T-helper 17 cell (primary cell): ENCODE measurements around the gene XRN1. TPM values are rescaled to one million over a fixed set of nuclear protein-coding genes. Genes with fewer than 3 reads are reported as not detected.

Source experiments
- ATAC-seq: fragments of 150-1000 bp; cut with Tn5 transposase; 2 replicates; pipeline ENCODE4 v1.10.0; 2021; ENCODE audit warnings: mild to moderate bottlenecking, moderate library complexity
- DNase-seq, 3 donors: peaks; one replicate each; pipeline versions ENCODE4 v3.0.0 to v3.0.0-alpha.2; 2020 to 2021
- H3K9me3 ChIP-seq: one replicate; pipeline ENCODE4 v1.7.0; 2013; ENCODE audit warnings: low read length, mild to moderate bottlenecking; ENCODE audit not compliant: control insufficient read depth, poor library complexity, severe bottlenecking
- H3K27ac Mint-ChIP-seq: one replicate; pipeline ENCODE4 v1.8.0; 2022; ENCODE audit warnings: mild to moderate bottlenecking, moderate library complexity, mixed read lengths
- H3K27me3 Mint-ChIP-seq: one replicate; pipeline ENCODE4 v1.8.0; 2022; ENCODE audit warnings: mixed read lengths
- H3K36me3 Mint-ChIP-seq: one replicate; pipeline ENCODE4 v1.8.0; 2022; ENCODE audit warnings: low read depth, mixed read lengths
- H3K4me1 Mint-ChIP-seq: one replicate; pipeline ENCODE4 v1.8.0; 2022; ENCODE audit warnings: mild to moderate bottlenecking, mixed read lengths
- H3K4me3 Mint-ChIP-seq: one replicate; pipeline ENCODE4 v1.8.0; 2022; ENCODE audit warnings: mild to moderate bottlenecking, moderate library complexity, mixed read lengths
- total RNA-seq, 4 donors: library from RNA in 2 of 4; stranded (reverse) in 2 of 4; gene quantifications; one replicate each; pipeline ENCODE4 v1.2.3 and lab custom pipeline; 2022 to 2026

XRN1 gene
- total RNA-seq, 2 donors from 2014 or later = 77.3 to 94.6 TPM

- no peaks in the 10 kb centered on the region for H3K9me3 ChIP-seq
- ATAC-seq (no peak), DNase-seq (no peak)
- Mint-ChIP-seq H3K27ac (no peak overlapping the region), H3K4me1 (peaks cover 2% of the 10 kb centered on the region), H3K27me3 (no peaks in the 10 kb centered on the region), H3K36me3 (peaks cover 6% of the 10 kb centered on the region), H3K4me3 (no peak overlapping the region)
Observed at GRCh38 chr3:142298626-142299025, 149.2 kb downstream of the XRN1 start.

GRCh38 chr3:142296507-142296906, 151.3 kb downstream of the XRN1 start:
- H3K4me3 Mint-ChIP-seq = no peak overlapping the region
- ATAC-seq = no peak
- no peak for DNase-seq
- H3K9me3 ChIP-seq = no peaks in the 10 kb centered on the region
- no peak overlapping the region for H3K27ac Mint-ChIP-seq
- H3K36me3 Mint-ChIP-seq = peaks cover 2% of the 10 kb centered on the region
- no peaks in the 10 kb centered on the region for H3K27me3 Mint-ChIP-seq
- peaks cover 2% of the 10 kb centered on the region for H3K4me1 Mint-ChIP-seq

DNA sequence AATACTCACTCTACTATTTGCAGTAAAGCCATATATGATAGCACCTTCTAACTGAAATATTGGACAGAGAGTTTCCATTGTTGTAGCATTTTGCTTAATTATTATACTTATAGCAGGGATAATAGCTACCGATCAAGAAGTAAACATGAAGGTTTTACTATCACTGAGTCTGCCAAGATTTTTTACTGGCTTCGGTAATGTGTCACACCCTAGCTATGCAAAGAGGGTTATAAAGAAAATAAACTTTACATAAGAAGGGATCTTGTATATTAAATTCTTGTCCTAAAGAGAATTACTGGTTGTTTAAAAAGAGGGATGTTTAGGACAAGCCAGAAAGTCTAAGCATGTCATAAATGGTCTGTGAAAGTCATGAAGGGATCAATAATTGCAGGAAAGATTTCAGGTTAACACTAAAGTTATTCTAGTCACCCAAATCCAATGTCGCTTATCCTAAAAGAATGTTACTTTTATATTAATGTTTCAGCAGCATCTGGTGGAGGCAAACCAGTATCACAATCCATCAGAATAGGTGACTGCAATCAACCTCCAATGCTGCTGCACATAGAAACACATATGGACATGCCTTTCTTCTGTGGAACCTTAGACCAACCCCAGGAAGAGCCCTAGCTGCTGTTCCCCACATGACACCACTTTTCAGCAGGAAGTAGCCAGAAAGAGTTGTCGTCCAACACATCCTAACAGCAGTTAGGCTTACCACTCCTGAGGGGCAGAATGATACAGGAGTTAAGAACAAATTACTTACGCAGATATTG, 159.8 kb downstream of the XRN1 start:
- no peak for DNase-seq
- H3K9me3 ChIP-seq = no peaks in the 10 kb centered on the region
- Mint-ChIP-seq H3K4me1 (no peaks in the 10 kb centered on the region), H3K27me3 (no peaks in the 10 kb centered on the region), H3K27ac (no peak overlapping the region), H3K4me3 (no peak overlapping the region), H3K36me3 (peaks cover 2% of the 10 kb centered on the region)
- no peak for ATAC-seq

GRCh38 chr3:142285083-142285517, 162.7 kb downstream of the XRN1 start:
- Mint-ChIP-seq H3K4me3 (no peak overlapping the region), H3K27ac (no peak overlapping the region), H3K36me3 (peaks cover 2% of the 10 kb centered on the region), H3K4me1 (peaks cover 7% of the 10 kb centered on the region), H3K27me3 (no peaks in the 10 kb centered on the region)
- DNase-seq = no peak
- no peaks in the 10 kb centered on the region for H3K9me3 ChIP-seq
- no peak for ATAC-seq

DNA sequence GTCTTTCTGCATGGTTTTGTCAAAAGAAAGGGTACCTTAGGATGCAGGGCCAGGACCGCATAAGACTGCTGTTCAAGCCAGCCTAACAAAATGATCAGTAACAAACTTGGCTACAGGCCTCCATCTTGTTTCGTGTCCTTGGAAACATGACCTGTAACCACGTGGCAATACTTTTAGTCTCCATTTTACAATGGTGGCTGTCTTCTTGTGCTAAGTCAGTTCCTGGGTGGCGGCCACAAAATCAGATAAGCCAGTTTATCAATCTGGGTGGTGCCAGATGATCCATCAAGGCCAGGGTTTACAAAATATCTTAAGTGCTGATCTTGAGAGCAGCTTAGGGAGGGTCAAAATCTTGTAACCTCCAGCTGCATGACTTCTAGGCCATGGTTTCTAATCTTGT, 165.3 kb downstream of the XRN1 start:
- H3K4me3 Mint-ChIP-seq = no peak overlapping the region
- H3K27ac Mint-ChIP-seq = peak overlapping the region; percentile 8
- DNase-seq = no peak
- H3K4me1 Mint-ChIP-seq = peaks cover 11% of the 10 kb centered on the region
- no peaks in the 10 kb centered on the region for H3K36me3 Mint-ChIP-seq
- H3K9me3 ChIP-seq = no peaks in the 10 kb centered on the region
- ATAC-seq = no peak
- H3K27me3 Mint-ChIP-seq = no peaks in the 10 kb centered on the region

GRCh38 chr3:142281474-142281873, 166.4 kb downstream of the XRN1 start:
- Mint-ChIP-seq H3K4me3 (no peak overlapping the region), H3K36me3 (no peaks in the 10 kb centered on the region), H3K4me1 (peaks cover 11% of the 10 kb centered on the region), H3K27ac (no peak overlapping the region), H3K27me3 (no peaks in the 10 kb centered on the region)
- ATAC-seq = no peak
- no peak for DNase-seq
- H3K9me3 ChIP-seq = no peaks in the 10 kb centered on the region

DNA sequence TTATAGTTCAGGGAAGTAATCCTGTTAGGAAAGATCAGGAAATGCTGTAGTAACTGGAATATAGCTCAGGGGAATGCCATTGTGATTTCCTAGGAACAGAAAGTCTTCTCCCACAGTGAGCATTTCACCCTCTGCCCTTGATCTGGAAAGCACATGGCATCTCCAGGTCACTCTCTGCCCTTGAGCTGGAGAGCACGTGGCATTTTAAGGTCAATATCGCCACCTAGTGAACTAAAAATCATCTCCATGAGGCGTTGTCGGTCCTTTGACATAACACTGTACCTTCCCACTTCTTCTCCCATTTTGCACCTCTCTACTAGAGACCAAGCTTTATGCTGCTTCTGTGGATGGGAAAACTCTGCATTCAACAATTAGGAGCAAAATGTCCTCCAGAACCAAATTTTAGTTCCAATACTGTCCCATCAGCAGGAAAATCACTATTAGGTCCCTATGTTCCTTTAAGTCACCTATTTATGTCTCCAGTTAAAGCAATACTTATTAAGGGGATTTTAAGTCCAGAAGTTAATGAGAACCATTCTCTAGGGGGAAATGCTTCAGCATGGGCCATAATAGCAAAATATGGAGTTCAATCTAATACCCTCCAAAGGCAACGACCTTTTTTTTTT, 167.8 kb downstream of the XRN1 start:
- H3K27ac Mint-ChIP-seq = no peak overlapping the region
- ATAC-seq (peak; percentile 85), DNase-seq (peak in 1 of 3 donors; percentile 20)
- peaks cover 2% of the 10 kb centered on the region for H3K36me3 Mint-ChIP-seq
- no peaks in the 10 kb centered on the region for H3K9me3 ChIP-seq
- H3K27me3 Mint-ChIP-seq = no peaks in the 10 kb centered on the region
- H3K4me1 Mint-ChIP-seq = peaks cover 19% of the 10 kb centered on the region
- no peak overlapping the region for H3K4me3 Mint-ChIP-seq

DNA sequence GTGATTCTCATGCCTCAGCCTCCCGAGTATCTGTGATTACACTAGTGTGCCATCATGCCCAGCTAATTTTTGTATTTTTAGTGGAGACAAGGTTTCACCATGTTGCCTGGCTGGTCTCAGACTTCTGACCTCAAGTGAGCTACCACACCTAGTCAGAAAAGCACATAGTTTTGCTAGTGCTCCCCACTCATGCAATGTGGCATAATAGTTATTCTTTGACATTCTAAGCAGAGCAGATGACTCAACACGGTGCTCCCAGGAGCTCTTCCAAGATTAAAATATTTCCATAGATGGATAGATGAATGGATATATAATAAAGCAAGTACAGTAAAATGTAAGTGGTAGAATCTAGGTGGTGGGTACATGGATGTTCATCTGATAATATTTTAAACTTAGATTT, 169.4 kb downstream of the XRN1 start:
- Mint-ChIP-seq H3K4me1 (peaks cover 19% of the 10 kb centered on the region), H3K27me3 (no peaks in the 10 kb centered on the region), H3K4me3 (no peak overlapping the region), H3K36me3 (peaks cover 2% of the 10 kb centered on the region), H3K27ac (no peak overlapping the region)
- no peaks in the 10 kb centered on the region for H3K9me3 ChIP-seq
- ATAC-seq (no peak), DNase-seq (no peak)

DNA sequence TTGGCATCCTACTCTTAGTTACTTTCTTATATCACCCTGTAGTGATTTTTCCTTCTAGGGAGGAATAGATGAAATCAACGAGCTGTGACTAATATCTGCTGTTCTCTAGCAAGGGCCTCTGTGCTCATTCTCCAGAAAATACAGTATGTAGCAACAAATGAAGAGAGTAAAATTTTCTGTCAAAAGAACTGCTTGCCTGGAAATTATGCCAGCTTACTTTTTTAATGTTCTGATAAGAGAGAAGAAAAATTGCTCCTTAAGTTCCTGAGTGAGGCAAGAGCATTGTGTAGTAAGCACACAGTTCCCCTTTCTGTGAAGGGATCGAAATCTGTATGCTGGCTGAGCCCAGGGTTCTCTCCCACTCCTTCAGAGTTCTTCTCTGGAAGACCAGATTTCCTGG, 171.1 kb downstream of the XRN1 start:
- DNase-seq = no peak
- no peak overlapping the region for H3K4me3 Mint-ChIP-seq
- no peak overlapping the region for H3K27ac Mint-ChIP-seq

GRCh38 chr3:142275856-142276255, 172.0 kb downstream of the XRN1 start:
- Mint-ChIP-seq H3K36me3 (peaks cover 2% of the 10 kb centered on the region), H3K27ac (peak overlapping the region; percentile 60), H3K27me3 (no peaks in the 10 kb centered on the region), H3K4me1 (peaks cover 14% of the 10 kb centered on the region), H3K4me3 (peak overlapping the region; percentile 68)
- DNase-seq (no peak), ATAC-seq (peak; percentile 28)
- no peaks in the 10 kb centered on the region for H3K9me3 ChIP-seq

More for the DNA sequence above, 171.1 kb downstream of the XRN1 start:
- H3K9me3 ChIP-seq = no peaks in the 10 kb centered on the region
- ATAC-seq = no peak
- Mint-ChIP-seq H3K4me1 (peaks cover 14% of the 10 kb centered on the region), H3K36me3 (peaks cover 2% of the 10 kb centered on the region), H3K27me3 (no peaks in the 10 kb centered on the region)

GRCh38 chr3:142274908-142275307, 172.9 kb downstream of the XRN1 start:
- H3K9me3 ChIP-seq = no peaks in the 10 kb centered on the region
- peaks cover 16% of the 10 kb centered on the region for H3K4me1 Mint-ChIP-seq
- no peak for DNase-seq
- peaks cover 2% of the 10 kb centered on the region for H3K36me3 Mint-ChIP-seq
- no peaks in the 10 kb centered on the region for H3K27me3 Mint-ChIP-seq
- no peak for ATAC-seq
- no peak overlapping the region for H3K27ac Mint-ChIP-seq
- no peak overlapping the region for H3K4me3 Mint-ChIP-seq

DNA sequence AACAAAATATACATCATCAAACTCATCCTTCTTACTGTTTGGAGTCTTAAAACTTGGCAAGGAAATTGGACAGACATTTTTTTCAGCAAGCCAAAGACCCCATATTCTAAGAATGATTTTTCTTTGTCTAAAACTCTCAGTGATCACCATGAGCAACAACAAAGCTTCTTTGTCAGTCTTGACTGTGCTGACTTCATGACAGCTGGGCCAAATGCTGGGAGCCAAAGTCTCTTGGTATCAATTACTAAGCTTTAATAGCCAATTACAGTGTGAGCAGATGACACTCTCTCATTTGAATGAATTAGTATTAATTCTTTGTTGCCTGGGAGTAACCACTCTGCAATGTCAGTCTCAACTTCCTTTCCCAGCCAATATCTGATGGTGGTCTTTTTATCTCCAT, 174.3 kb downstream of the XRN1 start:
- DNase-seq (no peak), ATAC-seq (no peak)
- H3K9me3 ChIP-seq = no peaks in the 10 kb centered on the region
- peaks cover 14% of the 10 kb centered on the region for H3K4me1 Mint-ChIP-seq
- no peak overlapping the region for H3K4me3 Mint-ChIP-seq
- peaks cover 2% of the 10 kb centered on the region for H3K36me3 Mint-ChIP-seq
- H3K27ac Mint-ChIP-seq = no peak overlapping the region
- no peaks in the 10 kb centered on the region for H3K27me3 Mint-ChIP-seq

DNA sequence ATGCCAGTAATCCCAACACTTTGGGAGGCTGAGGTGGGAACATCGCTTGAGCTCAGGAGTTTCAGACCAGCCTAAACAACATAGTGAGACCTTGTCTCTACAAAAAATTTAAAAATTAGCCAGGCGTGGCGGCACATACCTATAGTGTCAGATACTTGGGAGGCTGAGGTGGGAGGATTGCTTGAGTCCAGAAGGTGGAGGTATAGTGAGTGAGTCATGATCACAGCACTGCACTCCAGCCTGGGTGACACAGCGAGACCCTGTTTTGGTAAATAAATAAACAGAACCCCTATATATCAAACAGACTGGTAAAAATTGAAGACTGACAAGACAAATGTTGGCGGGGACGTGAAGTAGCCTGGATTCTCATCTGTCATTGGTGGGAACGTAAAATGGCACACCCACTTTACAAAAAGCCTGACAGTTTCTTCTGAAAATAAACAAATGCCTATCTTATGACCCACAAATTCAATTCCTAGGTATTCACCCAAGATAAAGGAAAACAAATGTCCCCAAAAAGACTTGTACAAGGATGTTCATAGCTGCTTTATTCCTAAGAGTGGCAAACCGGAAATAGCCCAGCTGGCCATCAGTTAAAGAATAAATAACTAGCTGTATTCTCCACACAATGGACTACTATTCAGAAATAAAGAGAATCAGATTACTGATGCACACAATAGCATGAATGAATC, 175.5 kb downstream of the XRN1 start:
- Mint-ChIP-seq H3K4me3 (no peak overlapping the region), H3K36me3 (peaks cover 2% of the 10 kb centered on the region), H3K27ac (peak overlapping the region; percentile 66), H3K4me1 (peaks cover 15% of the 10 kb centered on the region), H3K27me3 (no peaks in the 10 kb centered on the region)
- no peaks in the 10 kb centered on the region for H3K9me3 ChIP-seq
- DNase-seq (no peak), ATAC-seq (no peak)
